H1 (cell line): ENCODE measurements around the gene KRTAP19-5.

Source experiments
- ATF3 ChIP-seq: IDR thresholded peaks from 2 replicates; pipeline ENCODE4 v1.6.1; 2011; ENCODE audit warnings: low read depth, mild to moderate bottlenecking, low read length; ENCODE audit not compliant: insufficient read depth
- BACH1 ChIP-seq: IDR thresholded peaks from 2 replicates; pipeline ENCODE4 v1.6.1; 2012; ENCODE audit warnings: low read length, improper control_type of control experiment
- CHD1 ChIP-seq: IDR thresholded peaks from 2 replicates; pipeline ENCODE4 v1.6.1; 2012; ENCODE audit warnings: low read depth, low read length, improper control_type of control experiment
- CHD2 ChIP-seq: IDR thresholded peaks from 2 replicates; pipeline ENCODE4 v1.6.1; 2012; ENCODE audit warnings: low read length, improper control_type of control experiment
- CREB1 ChIP-seq: IDR thresholded peaks from 2 replicates; pipeline ENCODE4 v1.6.1; 2012; ENCODE audit warnings: inconsistent platforms
- CTCF ChIP-seq, 3 experiments: IDR thresholded peaks; 1 replicate in 2 of 3; 2 replicates in 1 of 3; pipeline versions ENCODE4 v1.5.1 to v1.6.1; 2011; ENCODE audit warnings: low read length in 3 of 3, mild to moderate bottlenecking in 3 of 3, inconsistent platforms in 2 of 3, low read depth in 1 of 3, moderate library complexity in 1 of 3; ENCODE audit not compliant: insufficient read depth in 1 of 3; ENCODE audit errors: control extremely low read depth in 1 of 3
- RAD21 ChIP-seq, 2 experiments: IDR thresholded peaks in 1 of 2; conservative IDR thresholded peaks in 1 of 2; 2 replicates each; pipeline ENCODE4 v1.6.1; 2011; ENCODE audit warnings: low read depth in 2 of 2, low read length in 2 of 2, improper control_type of control experiment in 1 of 2, inconsistent platforms in 1 of 2, mild to moderate bottlenecking in 1 of 2, moderate library complexity in 1 of 2
- RBBP5 ChIP-seq: IDR thresholded peaks from 2 replicates; pipeline ENCODE4 v1.7.1; 2012; ENCODE audit warnings: low read depth, mild to moderate bottlenecking, inconsistent platforms, low read length, moderate library complexity, borderline replicate concordance
- SIN3A ChIP-seq, 2 experiments: IDR thresholded peaks in 1 of 2; conservative IDR thresholded peaks in 1 of 2; 2 replicates each; pipeline ENCODE4 v1.6.1; 2011 to 2012; ENCODE audit warnings: low read length in 2 of 2, improper control_type of control experiment in 1 of 2, low read depth in 1 of 2, mild to moderate bottlenecking in 1 of 2
- SP2 ChIP-seq: IDR thresholded peaks from 2 replicates; pipeline ENCODE4 v1.6.1; 2012; ENCODE audit warnings: mild to moderate bottlenecking, low read length, inconsistent platforms

GRCh38 chr21:30518876-30519275 is 16.9 kb upstream of the KRTAP19-5 start:
- TF ChIP-seq SIN3A (conservative IDR thresholded peaks at IDR 0.05 in 1 of 2, IDR thresholded peaks at IDR 0.05 in 1 of 2; ENCODE audit: low read depth in 1 of 2, low read length in 2 of 2), result no peak
- no peak for TF ChIP-seq RAD21 (IDR thresholded peaks at IDR 0.05 in 1 of 2, conservative IDR thresholded peaks at IDR 0.05 in 1 of 2; ENCODE audit: low read depth in 2 of 2, low read length in 2 of 2)
- no peak for TF ChIP-seq CHD2
- no peak for TF ChIP-seq RBBP5
- no peak for TF ChIP-seq CTCF (IDR thresholded peaks at IDR 0.05; ENCODE audit: control extremely low read depth in 1 of 3, insufficient read depth in 1 of 3, low read depth in 1 of 3, low read length in 3 of 3)
- no peak for TF ChIP-seq SP2
- no peak for TF ChIP-seq BACH1
- TF ChIP-seq CHD1, result no peak
- no peak for TF ChIP-seq CREB1
- no peak for TF ChIP-seq ATF3
